Smooth muscle cell (in vitro differentiated cells): ENCODE data around the gene PRKN. TPM values are rescaled to one million over a fixed set of nuclear protein-coding genes. Genes with fewer than 3 reads are reported as not detected.

ENCODE experiments used
- DNase-seq: peaks from one replicate; lab custom pipeline; 2025; ENCODE audit not compliant: unreplicated experiment; lab: John Stamatoyannopoulos, UW
- H2AFZ ChIP-seq: fragments of 200-600 bp; sonication (generic); 2 replicates; pipeline ENCODE4 v1.6.0; 2016; ENCODE audit warnings: antibody characterized with exemption, low read depth, mild to moderate bottlenecking
- H3F3A ChIP-seq: fragments of 200-600 bp; sonication (generic); 2 replicates; pipeline ENCODE4 v1.6.0; 2017; ENCODE audit warnings: antibody characterized with exemption, low read depth
- H3K27ac ChIP-seq: fragments of 200-600 bp; sonication (generic); 2 replicates; pipeline ENCODE4 v1.5.1; 2016; ENCODE audit warnings: low read depth, mild to moderate bottlenecking
- H3K27me3 ChIP-seq: fragments of 200-600 bp; sonication (generic); 2 replicates; pipeline ENCODE4 v1.6.1; 2016; ENCODE audit warnings: low read depth, mild to moderate bottlenecking
- H3K36me3 ChIP-seq: fragments of 200-600 bp; sonication (generic); 2 replicates; pipeline ENCODE4 v1.5.1; 2016; ENCODE audit warnings: low read depth
- H3K4me1 ChIP-seq: fragments of 200-600 bp; sonication (generic); 2 replicates; pipeline ENCODE4 v1.5.1; 2016; ENCODE audit warnings: low read depth
- H3K4me2 ChIP-seq: fragments of 200-600 bp; sonication (generic); 2 replicates; pipeline ENCODE4 v1.6.0; 2016; ENCODE audit warnings: mild to moderate bottlenecking
- H3K4me3 ChIP-seq: fragments of 200-600 bp; sonication (generic); 2 replicates; pipeline ENCODE4 v1.5.1; 2016; ENCODE audit warnings: mild to moderate bottlenecking
- H3K79me2 ChIP-seq: fragments of 200-600 bp; sonication (generic); 2 replicates; pipeline ENCODE4 v1.6.0; 2016; ENCODE audit warnings: low read depth, mild to moderate bottlenecking
- H3K9ac ChIP-seq: fragments of 200-600 bp; sonication (generic); 2 replicates; pipeline ENCODE4 v1.6.0; 2016; ENCODE audit warnings: low read depth
- H3K9me3 ChIP-seq: fragments of 200-600 bp; sonication (generic); replicated peaks from 2 replicates; pipeline ENCODE4 v1.5.1; 2016; ENCODE audit warnings: low read depth
- H4K20me1 ChIP-seq: fragments of 200-600 bp; sonication (generic); 2 replicates; pipeline ENCODE4 v1.6.0; 2016; ENCODE audit warnings: low read depth
- CTCF ChIP-seq: fragments of 200-600 bp; sonication (generic); IDR thresholded peaks from 2 replicates; pipeline ENCODE4 v1.5.1; 2017; ENCODE audit warnings: borderline replicate concordance, mild to moderate bottlenecking, antibody characterized with exemption; ENCODE audit not compliant: insufficient read depth, poor library complexity, severe bottlenecking
- whole genome bisulfite sequencing: methylation state at CpG from one replicate; pipeline ENCODE4 v1.1.7; 2016; ENCODE audit warnings: low lambda C conversion rate; 5-methylcytosine and 5-hydroxymethylcytosine counted together
- polyA plus RNA-seq: library from polyadenylated mRNA; unstranded; fragments of >200 nt; fragmentation: Nextera tagmentation; extraction: Ambion mirVana; gene quantifications from 2 replicates; pipeline ENCODE4 v1.2.1, GENCODE V29; 2016
- total RNA-seq: library from RNA; depleted of rRNA; stranded (reverse); fragments of >200 nt; gene quantifications from 2 replicates; pipeline ENCODE4 v1.2.3, GENCODE V29; 2014

Gene PRKN
- total and polyA plus RNA-seq, 2 experiments from 2014 or later, result 0.81 to 5.1 TPM

GRCh38 chr6:162181741-162182401 lies 545.7 kb downstream of the PRKN start:
- Histone ChIP-seq H3K27ac (no peak overlapping the region), H3K4me3 (no peak overlapping the region), H3K36me3 (no peaks in the 10 kb centered on the region), H3K9ac (no peak overlapping the region), H3K9me3 (no peaks in the 10 kb centered on the region), H3F3A (no peaks in the 10 kb centered on the region), H3K79me2 (no peaks in the 10 kb centered on the region), H2AFZ (no peak overlapping the region), H4K20me1 (no peaks in the 10 kb centered on the region), H3K27me3 (no peaks in the 10 kb centered on the region), H3K4me2 (no peak overlapping the region), H3K4me1 (no peaks in the 10 kb centered on the region)
- no peak for DNase-seq
- WGBS, result 91% methylated on average over 6 of the region's 6 CpGs
- TF ChIP-seq CTCF, result no peak

- no peak for DNase-seq
- 94% methylated on average over 5 of the region's 5 CpGs for WGBS
- no peak overlapping the region for H3K9ac ChIP-seq
- no peaks in the 10 kb centered on the region for H4K20me1 ChIP-seq
- no peaks in the 10 kb centered on the region for H3F3A ChIP-seq
- no peak for TF ChIP-seq CTCF
- H3K79me2 ChIP-seq, result no peaks in the 10 kb centered on the region
- H3K4me3 ChIP-seq, result no peak overlapping the region
- no peak overlapping the region for H3K27ac ChIP-seq
- H3K4me2 ChIP-seq, result no peak overlapping the region
- H3K4me1 ChIP-seq, result no peaks in the 10 kb centered on the region
- no peaks in the 10 kb centered on the region for H3K9me3 ChIP-seq
- H3K27me3 ChIP-seq, result no peaks in the 10 kb centered on the region
- H2AFZ ChIP-seq, result no peak overlapping the region
- no peaks in the 10 kb centered on the region for H3K36me3 ChIP-seq
These were observed 546.5 kb downstream of the PRKN start for GRCh38 chr6:162181111-162181510.

- no peaks in the 10 kb centered on the region for H4K20me1 ChIP-seq
- no peaks in the 10 kb centered on the region for H3K79me2 ChIP-seq
- H3K4me2 ChIP-seq, result no peak overlapping the region
- no peaks in the 10 kb centered on the region for H3K27me3 ChIP-seq
- no peak overlapping the region for H3K27ac ChIP-seq
- no peaks in the 10 kb centered on the region for H3F3A ChIP-seq
- no peak overlapping the region for H3K4me3 ChIP-seq
- no peaks in the 10 kb centered on the region for H3K9me3 ChIP-seq
- no peak overlapping the region for H2AFZ ChIP-seq
- H3K36me3 ChIP-seq, result no peaks in the 10 kb centered on the region
- no peak for TF ChIP-seq CTCF
- 87% methylated on average over 7 of the region's 7 CpGs for WGBS
- H3K4me1 ChIP-seq, result no peaks in the 10 kb centered on the region
- H3K9ac ChIP-seq, result no peak overlapping the region
- no peak for DNase-seq
These were observed 548.2 kb downstream of the PRKN start for GRCh38 chr6:162179196-162179951.
